GM21526 (cell line): Measurements from ENCODE around the gene P3R3URF.
A peak's percentile ranks its signal among the peaks of the same experiment; 100 is the strongest.

Source experiments
- ATAC-seq: cut with Tn5 transposase; IDR thresholded peaks from one replicate; pipeline ENCODE4 v1.9.1; 2021; ENCODE audit warnings: moderate library complexity; ENCODE audit not compliant: unreplicated experiment, low FRiP score

Gene P3R3URF

DNA sequence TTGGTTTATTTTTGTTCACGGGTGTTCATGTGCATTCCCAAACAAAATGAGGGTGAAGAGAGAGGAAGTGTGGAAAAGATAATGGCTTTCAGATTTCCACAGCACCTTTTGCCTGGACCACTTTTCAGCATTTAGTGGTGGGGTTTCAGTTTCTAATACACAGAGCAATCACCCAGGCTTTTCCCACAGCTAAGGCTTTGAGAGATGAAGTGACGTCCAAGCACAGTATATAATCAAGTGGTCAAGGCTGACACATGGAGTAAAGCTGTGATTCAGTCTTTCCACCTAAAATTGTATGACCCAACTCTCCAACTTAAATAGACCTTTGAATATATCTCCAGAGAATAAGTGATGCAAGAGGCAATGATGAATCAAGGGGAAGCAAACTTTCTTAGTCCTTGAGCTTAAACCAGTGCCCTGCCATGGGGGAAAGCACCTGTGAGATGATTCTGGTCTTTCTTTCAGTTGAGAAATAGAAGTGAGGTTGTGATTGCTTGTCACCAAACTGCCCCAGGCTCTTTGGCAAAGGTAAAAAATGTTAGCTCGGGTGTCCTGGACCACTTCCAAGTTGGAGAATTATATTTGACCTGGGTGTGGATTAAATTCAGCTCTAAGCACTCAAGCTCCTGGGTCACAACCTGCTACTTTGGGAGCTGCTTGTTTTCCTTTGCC, 41.5 kb downstream of the P3R3URF start:
- no peak for ATAC-seq

DNA sequence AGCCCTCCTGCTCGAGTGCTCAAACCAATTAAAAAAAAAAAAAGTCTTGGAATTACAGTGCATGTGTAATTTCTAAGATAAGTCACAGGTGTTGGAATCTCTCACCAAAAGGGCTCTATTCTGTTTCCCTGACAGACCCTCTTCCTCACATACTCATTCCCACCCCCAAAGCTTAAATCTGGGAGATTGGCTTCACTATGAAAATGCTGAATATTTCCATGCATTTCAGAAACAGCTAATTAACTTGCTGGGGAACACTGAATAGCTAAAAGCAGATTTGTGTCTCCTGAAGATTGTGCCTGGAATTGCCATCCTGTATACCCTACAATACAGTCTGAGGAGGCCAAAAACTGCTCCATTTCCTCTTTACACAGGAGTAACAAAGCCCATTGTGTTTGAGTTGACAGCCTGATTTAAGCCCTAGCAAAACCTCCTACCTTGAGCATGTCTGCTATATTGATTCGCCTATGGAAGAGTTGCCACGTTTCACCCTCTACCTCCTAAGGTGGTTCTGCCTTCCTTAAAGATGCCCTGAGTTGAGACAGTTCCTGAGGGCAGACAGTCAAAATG, 42.4 kb downstream of the P3R3URF start:
- ATAC-seq = no peak

DNA sequence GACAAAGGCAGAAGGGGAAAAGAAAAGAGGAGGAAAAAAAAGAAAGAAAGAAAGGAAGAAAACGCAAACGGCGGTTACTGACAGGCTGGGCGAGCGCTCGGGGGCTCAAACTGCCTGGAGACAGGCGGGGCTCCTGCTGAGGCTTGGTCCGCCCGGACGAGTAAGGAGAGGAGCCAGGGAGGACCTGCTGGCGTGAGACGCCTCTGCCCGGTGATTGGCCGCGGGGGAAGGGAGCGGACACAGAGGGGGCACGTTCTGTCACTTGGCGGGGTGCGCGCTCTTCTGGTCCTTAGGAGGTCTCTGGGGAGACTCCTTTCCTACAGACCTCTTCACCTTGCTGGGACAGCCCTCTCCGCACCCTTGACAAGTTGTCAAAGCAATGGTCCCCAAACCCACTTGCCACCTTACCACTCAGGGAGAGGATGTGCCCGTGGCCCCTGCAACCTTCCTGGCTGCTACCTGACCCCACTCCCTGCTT, 43.1 kb downstream of the P3R3URF start:
- peak; percentile 46 for ATAC-seq

DNA sequence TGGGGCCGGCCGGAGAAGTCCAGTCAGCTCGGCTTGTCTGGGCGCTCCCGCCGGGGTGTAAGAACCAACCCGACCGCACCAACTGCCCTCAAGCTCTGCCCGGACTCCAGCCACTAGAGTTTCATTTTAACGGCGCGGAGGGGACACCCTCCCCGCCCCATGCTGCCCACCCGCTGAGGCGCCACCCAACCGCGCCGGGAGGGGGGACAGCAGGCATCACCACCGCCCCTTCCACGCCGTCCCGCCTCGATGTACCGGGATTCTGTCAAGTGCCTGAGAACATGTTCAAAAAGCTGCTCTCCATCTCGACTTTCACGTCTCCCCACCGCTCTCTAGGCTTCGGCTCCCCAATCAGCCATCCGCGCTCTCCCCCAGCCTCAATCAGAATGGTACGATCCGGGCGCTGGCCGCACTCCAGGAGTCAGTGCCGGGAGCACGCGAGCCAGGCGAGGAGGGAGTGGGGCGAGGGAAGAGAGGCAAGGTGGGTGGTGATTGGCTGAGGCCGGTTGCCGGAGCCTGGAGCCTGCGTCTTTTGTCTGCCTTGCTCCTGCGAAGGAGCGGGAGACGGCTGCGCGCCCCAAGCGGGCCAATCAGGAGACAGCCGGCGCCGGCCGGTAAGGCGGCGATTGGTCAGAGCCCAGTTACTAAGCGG, 43.6 kb downstream of the P3R3URF start, which contains the start of gene PIK3R3:
TSS of gene PIK3R3 (minus strand) at position 101 of the 652 bp plus-strand sequence. CDS start 677 bp downstream, outside the sequence.
- peak; percentile 78 for ATAC-seq

DNA sequence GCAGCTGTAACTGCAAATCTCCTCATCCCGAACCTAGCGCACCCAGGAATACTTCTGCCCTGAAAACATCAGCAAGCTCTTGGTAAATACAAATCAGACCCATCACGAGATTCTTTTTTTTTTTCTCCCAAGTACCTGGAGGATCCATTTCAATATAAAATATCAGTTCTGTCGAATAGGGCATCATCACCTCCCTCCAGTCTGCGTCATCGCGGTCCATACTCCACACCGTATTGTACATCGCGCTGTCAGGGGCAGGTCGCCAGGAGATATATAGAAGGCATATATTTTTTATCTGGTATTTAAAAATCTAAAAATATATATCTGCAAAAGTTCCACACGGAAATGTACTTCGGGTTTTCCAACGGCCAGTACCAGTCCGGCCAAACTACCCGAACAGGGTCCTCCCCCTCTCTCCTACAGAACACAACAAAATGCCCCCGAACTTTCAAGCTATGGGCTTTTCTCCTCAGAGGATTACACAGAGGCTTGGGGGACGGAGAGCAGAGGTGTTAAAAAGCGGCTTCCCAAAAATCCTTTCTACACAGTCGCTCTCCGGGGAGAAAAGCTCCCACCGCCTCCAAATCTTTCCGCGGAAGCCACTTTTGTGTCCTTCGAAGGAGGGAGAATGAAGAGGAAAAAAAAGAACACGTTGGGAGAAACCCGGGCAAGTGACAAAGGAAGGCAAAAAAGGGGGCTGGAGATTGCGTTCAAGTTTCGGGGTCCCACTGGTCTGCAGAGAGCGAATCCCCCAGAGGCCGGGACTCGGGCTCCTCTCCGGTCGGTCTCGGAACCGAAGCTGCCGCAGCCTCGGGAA, 44.4 kb downstream of the P3R3URF start:
- no peak for ATAC-seq

DNA sequence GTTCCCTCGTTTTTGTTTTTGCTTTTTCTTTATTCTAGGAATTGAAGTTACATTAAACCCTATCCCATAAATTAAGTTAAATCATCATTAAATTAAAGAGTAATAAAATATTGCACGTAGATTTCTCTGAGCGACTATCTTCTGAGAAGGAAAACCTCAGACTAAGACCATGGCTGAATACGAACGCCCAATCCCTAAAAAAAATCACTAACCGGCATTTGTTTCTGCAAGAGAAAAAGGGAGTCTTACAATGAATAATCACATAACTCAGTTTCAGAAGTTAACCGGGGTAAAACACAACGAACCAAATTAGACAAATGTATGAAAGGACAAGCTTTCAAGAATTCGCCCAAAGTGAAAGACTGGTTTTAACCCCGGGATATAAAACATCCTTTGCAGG, 45.2 kb downstream of the P3R3URF start:
- no peak for ATAC-seq

DNA sequence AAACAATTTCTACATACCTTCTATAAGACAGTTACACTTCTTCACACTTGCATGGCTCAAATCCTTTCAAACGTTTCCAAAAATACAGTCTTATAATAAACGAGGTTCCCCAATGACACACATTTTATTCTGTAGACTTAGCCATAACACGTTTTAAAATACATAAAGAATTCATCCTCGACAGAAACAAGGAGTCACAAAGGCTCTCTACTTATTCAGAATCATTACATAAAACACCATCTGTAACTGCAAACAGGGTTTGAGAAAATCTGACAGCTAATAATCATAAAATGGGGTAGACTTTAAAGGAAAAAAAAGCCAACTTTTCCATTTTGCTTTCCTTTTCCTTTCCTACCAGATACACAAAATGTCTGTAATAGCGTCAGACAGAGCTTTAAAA, 45.7 kb downstream of the P3R3URF start:
- ATAC-seq = no peak

DNA sequence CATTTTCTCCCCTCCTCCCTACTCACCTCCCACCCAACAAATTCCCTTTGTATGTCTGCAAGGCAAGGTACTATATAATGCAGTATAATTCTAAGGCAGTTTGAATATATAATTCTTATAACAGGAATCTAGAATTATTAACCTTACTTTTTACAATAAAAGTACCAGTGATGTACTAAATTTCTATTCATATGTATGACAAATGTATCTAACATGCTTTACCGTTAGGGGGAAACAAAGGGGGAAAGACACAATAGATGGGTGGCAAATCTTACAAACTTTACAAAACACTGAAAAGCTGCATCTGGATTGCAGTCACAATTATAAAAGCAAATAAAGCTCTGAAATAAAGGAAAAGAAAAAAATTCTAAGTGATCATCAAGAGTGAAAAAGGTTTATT, 46.2 kb downstream of the P3R3URF start:
- no peak for ATAC-seq

DNA sequence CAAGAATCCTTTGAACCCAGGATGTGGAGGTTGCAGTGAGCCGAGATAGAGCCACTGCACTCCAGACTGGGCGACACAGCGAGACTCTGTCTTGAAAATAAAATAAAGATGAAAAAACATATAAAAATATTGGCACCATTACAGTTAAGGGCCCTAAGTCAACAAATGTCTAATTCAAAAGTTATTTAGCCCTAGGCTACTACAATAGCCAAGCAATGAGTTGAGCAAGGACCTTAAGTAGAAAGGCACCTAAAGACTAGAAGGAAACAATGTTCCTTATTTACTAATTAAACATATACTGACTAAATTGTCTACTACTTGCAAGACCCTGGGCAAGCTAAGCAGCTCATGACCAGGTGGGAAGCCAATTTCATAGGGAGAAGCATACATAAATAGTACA, 47.9 kb downstream of the P3R3URF start:
- no peak for ATAC-seq
